ENCODE data around the gene KCNA3.

Gene KCNA3

GRCh38 chr1:110630839-110631663 lies 43.7 kb downstream of the KCNA3 start:
- WGBS, 2 experiments (ENCODE audit: insufficient coverage in 2 of 2), result 61 to 63% methylated on average over 10 to 11 of the region's 13 CpGs
- H3K36me3 ChIP-seq (ENCODE audit: control insufficient read depth, insufficient read depth, low read length), result no peaks in the 10 kb centered on the region
- no peak overlapping the region for H3K4me3 ChIP-seq (ENCODE audit: extremely low read depth, insufficient read depth, low read length, poor library complexity, severe bottlenecking)
- peaks cover 4% of the 10 kb centered on the region for H3K4me1 ChIP-seq (ENCODE audit: control insufficient read depth, insufficient read depth, low read length, poor library complexity, severe bottlenecking)
- no peaks in the 10 kb centered on the region for H3K9me3 ChIP-seq (ENCODE audit: control insufficient read depth, low read length)
- H3K27ac ChIP-seq (ENCODE audit: low read depth, low read length, severe bottlenecking), result no peak overlapping the region

GRCh38 chr1:110628323-110629105 lies 46.2 kb downstream of the KCNA3 start:
- no peak overlapping the region for H3K4me3 ChIP-seq (ENCODE audit: extremely low read depth, insufficient read depth, low read length, poor library complexity, severe bottlenecking)
- H3K4me1 ChIP-seq (ENCODE audit: control insufficient read depth, insufficient read depth, low read length, poor library complexity, severe bottlenecking), result no peaks in the 10 kb centered on the region
- no peaks in the 10 kb centered on the region for H3K9me3 ChIP-seq (ENCODE audit: control insufficient read depth, low read length)
- 81 to 93% methylated on average over 3 to 4 of the region's 6 CpGs for WGBS, 2 experiments (ENCODE audit: insufficient coverage in 2 of 2)
- H3K36me3 ChIP-seq (ENCODE audit: control insufficient read depth, insufficient read depth, low read length), result no peaks in the 10 kb centered on the region
- no peak overlapping the region for H3K27ac ChIP-seq (ENCODE audit: low read depth, low read length, severe bottlenecking)

GRCh38 chr1:110627764-110628163 lies 47.0 kb downstream of the KCNA3 start:
- no peaks in the 10 kb centered on the region for H3K36me3 ChIP-seq (ENCODE audit: control insufficient read depth, insufficient read depth, low read length)
- no peak overlapping the region for H3K4me3 ChIP-seq (ENCODE audit: extremely low read depth, insufficient read depth, low read length, poor library complexity, severe bottlenecking)
- H3K27ac ChIP-seq (ENCODE audit: low read depth, low read length, severe bottlenecking), result no peak overlapping the region
- no peaks in the 10 kb centered on the region for H3K9me3 ChIP-seq (ENCODE audit: control insufficient read depth, low read length)
- no peaks in the 10 kb centered on the region for H3K4me1 ChIP-seq (ENCODE audit: control insufficient read depth, insufficient read depth, low read length, poor library complexity, severe bottlenecking)
- WGBS, 2 experiments (ENCODE audit: insufficient coverage in 2 of 2), result 88% methylated on average over 1 of the region's 2 CpGs; no CpG with 5 or more reads in 1 of the 2 experiments

- Histone ChIP-seq H3K4me3 (ENCODE audit: extremely low read depth, insufficient read depth, low read length, poor library complexity, severe bottlenecking) (no peak overlapping the region), H3K36me3 (ENCODE audit: control insufficient read depth, insufficient read depth, low read length) (no peaks in the 10 kb centered on the region), H3K9me3 (ENCODE audit: control insufficient read depth, low read length) (no peaks in the 10 kb centered on the region), H3K27ac (ENCODE audit: low read depth, low read length, severe bottlenecking) (no peak overlapping the region), H3K4me1 (ENCODE audit: control insufficient read depth, insufficient read depth, low read length, poor library complexity, severe bottlenecking) (no peaks in the 10 kb centered on the region)
- 77 to 79% methylated on average over 5 of the region's 7 CpGs for WGBS, 2 experiments (ENCODE audit: insufficient coverage in 2 of 2)
These were observed 47.9 kb downstream of the KCNA3 start for GRCh38 chr1:110626889-110627288.
